ENCODE measurements around the gene MEX3C. TPM values are rescaled to one million over a fixed set of nuclear protein-coding genes. Genes with fewer than 3 reads are reported as not detected.

MEX3C gene
- total and polyA plus RNA-seq, 2 experiments from 2014 or later: 28.8 to 109 TPM

DNA sequence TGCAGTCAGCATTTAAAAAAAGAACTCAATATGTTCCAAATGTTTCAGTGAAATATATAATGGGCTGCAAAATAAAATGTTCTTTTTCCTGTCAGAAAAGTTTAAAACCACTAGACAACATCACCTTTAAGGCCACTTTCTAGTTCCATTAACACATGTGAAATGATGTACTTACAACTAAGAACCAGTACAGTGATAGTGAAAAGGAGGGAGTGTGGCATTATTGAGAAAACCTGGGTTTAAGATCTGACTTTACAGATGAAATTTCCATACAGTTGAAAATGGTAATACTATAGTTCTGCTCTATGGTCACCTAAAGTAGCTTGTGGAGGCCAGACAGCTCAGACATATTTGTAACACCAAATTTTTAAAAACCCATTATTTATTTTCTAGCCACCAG is 14.7 kb downstream of the MEX3C start:
- Histone ChIP-seq H3K27me3 (ENCODE audit: insufficient read depth) (no peaks in the 10 kb centered on the region), H4K20me1 (replicated peaks; ENCODE audit: insufficient read depth) (peaks cover 50% of the 10 kb centered on the region), H3K9me2 (ENCODE audit: insufficient read depth) (no peaks in the 10 kb centered on the region), H3F3A (replicated peaks; ENCODE audit: low read depth) (no peaks in the 10 kb centered on the region), H2AFZ (no peak overlapping the region), H3K4me2 (0 out of 2 replicates have a peak overlapping the region, but pooled peaks have one; percentile 44), H3K27ac (ENCODE audit: low read depth) (no peak overlapping the region), H3K4me1 (ENCODE audit: insufficient read depth) (peaks cover 38% of the 10 kb centered on the region), H3K36me3 (ENCODE audit: insufficient read depth) (peaks cover 8% of the 10 kb centered on the region; the same call in 1 of the 2 replicates), H3K4me3 (no peak overlapping the region), H3K79me2 (replicated peaks; ENCODE audit: insufficient read depth) (peaks cover 100% of the 10 kb centered on the region)
- TF ChIP-seq, protein P1, sequence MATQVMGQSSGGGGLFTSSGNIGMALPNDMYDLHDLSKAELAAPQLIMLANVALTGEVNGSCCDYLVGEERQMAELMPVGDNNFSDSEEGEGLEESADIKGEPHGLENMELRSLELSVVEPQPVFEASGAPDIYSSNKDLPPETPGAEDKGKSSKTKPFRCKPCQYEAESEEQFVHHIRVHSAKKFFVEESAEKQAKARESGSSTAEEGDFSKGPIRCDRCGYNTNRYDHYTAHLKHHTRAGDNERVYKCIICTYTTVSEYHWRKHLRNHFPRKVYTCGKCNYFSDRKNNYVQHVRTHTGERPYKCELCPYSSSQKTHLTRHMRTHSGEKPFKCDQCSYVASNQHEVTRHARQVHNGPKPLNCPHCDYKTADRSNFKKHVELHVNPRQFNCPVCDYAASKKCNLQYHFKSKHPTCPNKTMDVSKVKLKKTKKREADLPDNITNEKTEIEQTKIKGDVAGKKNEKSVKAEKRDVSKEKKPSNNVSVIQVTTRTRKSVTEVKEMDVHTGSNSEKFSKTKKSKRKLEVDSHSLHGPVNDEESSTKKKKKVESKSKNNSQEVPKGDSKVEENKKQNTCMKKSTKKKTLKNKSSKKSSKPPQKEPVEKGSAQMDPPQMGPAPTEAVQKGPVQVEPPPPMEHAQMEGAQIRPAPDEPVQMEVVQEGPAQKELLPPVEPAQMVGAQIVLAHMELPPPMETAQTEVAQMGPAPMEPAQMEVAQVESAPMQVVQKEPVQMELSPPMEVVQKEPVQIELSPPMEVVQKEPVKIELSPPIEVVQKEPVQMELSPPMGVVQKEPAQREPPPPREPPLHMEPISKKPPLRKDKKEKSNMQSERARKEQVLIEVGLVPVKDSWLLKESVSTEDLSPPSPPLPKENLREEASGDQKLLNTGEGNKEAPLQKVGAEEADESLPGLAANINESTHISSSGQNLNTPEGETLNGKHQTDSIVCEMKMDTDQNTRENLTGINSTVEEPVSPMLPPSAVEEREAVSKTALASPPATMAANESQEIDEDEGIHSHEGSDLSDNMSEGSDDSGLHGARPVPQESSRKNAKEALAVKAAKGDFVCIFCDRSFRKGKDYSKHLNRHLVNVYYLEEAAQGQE (IDR thresholded peaks at IDR 0.05; ENCODE audit: unreplicated experiment): no peak
- TF ChIP-seq, protein P2, sequence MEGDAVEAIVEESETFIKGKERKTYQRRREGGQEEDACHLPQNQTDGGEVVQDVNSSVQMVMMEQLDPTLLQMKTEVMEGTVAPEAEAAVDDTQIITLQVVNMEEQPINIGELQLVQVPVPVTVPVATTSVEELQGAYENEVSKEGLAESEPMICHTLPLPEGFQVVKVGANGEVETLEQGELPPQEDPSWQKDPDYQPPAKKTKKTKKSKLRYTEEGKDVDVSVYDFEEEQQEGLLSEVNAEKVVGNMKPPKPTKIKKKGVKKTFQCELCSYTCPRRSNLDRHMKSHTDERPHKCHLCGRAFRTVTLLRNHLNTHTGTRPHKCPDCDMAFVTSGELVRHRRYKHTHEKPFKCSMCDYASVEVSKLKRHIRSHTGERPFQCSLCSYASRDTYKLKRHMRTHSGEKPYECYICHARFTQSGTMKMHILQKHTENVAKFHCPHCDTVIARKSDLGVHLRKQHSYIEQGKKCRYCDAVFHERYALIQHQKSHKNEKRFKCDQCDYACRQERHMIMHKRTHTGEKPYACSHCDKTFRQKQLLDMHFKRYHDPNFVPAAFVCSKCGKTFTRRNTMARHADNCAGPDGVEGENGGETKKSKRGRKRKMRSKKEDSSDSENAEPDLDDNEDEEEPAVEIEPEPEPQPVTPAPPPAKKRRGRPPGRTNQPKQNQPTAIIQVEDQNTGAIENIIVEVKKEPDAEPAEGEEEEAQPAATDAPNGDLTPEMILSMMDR (conservative IDR thresholded peaks at IDR 0.05; ENCODE audit: low read depth in 2 of 2): no peak
- TF ChIP-seq NANOG (IDR thresholded peaks at IDR 0.05; ENCODE audit: borderline replicate concordance) (no peak), ZNF331 (CRISPR knock-in tag; IDR thresholded peaks at IDR 0.05; ENCODE audit: low read depth) (no peak), ZNF114 (CRISPR knock-in tag; IDR thresholded peaks at IDR 0.05) (no peak), CREB1 (CRISPR knock-in tag; IDR thresholded peaks at IDR 0.05; ENCODE audit: low read depth) (no peak), JUNB (IDR thresholded peaks at IDR 0.05; ENCODE audit: unreplicated experiment) (no peak), STAT1 (IDR thresholded peaks at IDR 0.05; ENCODE audit: unreplicated experiment) (no peak)
- Mint-ChIP-seq H3K4me3 (no peak overlapping the region), H3K36me3 (ENCODE audit: low read depth) (peaks cover 29% of the 10 kb centered on the region), H3K9me3 (no peaks in the 10 kb centered on the region), H3K27ac (no peak overlapping the region; the same call in 1 of the 2 replicates), H3K4me1 (peaks cover 34% of the 10 kb centered on the region), H3K27me3 (ENCODE audit: insufficient read depth, low read depth, poor library complexity) (peaks cover 2% of the 10 kb centered on the region)
- no peak for ATAC-seq
- DNase-seq (ENCODE audit: low spot score): no peak

DNA sequence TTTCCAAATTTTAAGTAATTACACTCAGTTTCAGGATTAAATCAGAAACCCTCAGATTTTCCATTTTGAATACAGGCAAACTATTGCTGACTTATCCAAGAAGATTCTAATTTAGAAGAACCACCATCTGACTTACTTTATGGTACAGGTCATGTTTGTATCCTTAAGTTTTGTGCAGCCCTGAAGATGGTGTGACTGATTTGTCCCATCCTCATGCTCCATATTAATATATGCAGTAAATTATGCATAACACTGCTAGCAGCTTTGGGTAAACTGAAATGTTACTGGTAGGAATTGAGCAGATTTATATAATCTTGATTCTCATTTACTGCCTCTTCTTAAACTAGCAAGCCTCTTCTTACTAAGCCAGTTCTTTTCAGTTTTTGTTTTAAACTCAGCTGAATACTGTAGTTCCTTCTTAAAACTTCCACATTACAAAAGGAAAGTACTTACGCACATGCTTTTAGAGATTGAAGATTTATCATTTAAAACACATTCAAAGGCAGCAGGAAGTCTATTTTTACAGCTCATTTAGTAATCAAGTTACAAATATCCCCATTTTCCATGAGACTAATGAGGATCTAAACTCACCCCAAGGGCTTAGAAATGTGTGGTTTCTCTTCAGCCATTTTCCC is 25.7 kb downstream of the MEX3C start:
- H3K4me1 Mint-ChIP-seq: peaks cover 77% of the 10 kb centered on the region
- no peak overlapping the region for H3K4me3 Mint-ChIP-seq
- H3K79me2 ChIP-seq (replicated peaks; ENCODE audit: insufficient read depth): peaks cover 35% of the 10 kb centered on the region
- H3K27me3 Mint-ChIP-seq (ENCODE audit: insufficient read depth, low read depth, poor library complexity): peaks cover 2% of the 10 kb centered on the region
- no peaks in the 10 kb centered on the region for H3K27me3 ChIP-seq (ENCODE audit: insufficient read depth)
- H4K20me1 ChIP-seq (replicated peaks; ENCODE audit: insufficient read depth): peaks cover 10% of the 10 kb centered on the region
- peaks cover 32% of the 10 kb centered on the region for H3K36me3 Mint-ChIP-seq (ENCODE audit: low read depth)
- H3K9me3 Mint-ChIP-seq: no peaks in the 10 kb centered on the region
- 0 out of 2 replicates have a peak, but pooled peaks cover 3% of the 10 kb centered on the region for H3K9me2 ChIP-seq (ENCODE audit: insufficient read depth)
- H3K4me1 ChIP-seq (ENCODE audit: insufficient read depth): peaks cover 56% of the 10 kb centered on the region
- H3K27ac ChIP-seq (ENCODE audit: low read depth): peak overlapping the region; percentile 76
- H2AFZ ChIP-seq: no peak overlapping the region
- ATAC-seq (no peak), DNase-seq (ENCODE audit: low spot score) (no peak)
- H3K27ac Mint-ChIP-seq: peak overlapping the region; percentile 71
- peak overlapping the region; percentile 45 for H3K4me2 ChIP-seq
- H3K36me3 ChIP-seq (ENCODE audit: insufficient read depth): 0 out of 2 replicates have a peak, but pooled peaks cover 5% of the 10 kb centered on the region
- H3F3A ChIP-seq (replicated peaks; ENCODE audit: low read depth): no peaks in the 10 kb centered on the region
- H3K4me3 ChIP-seq: no peak overlapping the region
- TF ChIP-seq, protein P2 (conservative IDR thresholded peaks at IDR 0.05; ENCODE audit: low read depth in 2 of 2): no peak
- TF ChIP-seq EZH2 (IDR thresholded peaks at IDR 0.05; ENCODE audit: low read depth, unreplicated experiment) (no peak), EZH2phosphoT487 (IDR thresholded peaks at IDR 0.05; ENCODE audit: unreplicated experiment) (no peak), STAT1 (IDR thresholded peaks at IDR 0.05; ENCODE audit: unreplicated experiment) (no peak), JUNB (IDR thresholded peaks at IDR 0.05; ENCODE audit: unreplicated experiment) (no peak), NANOG (IDR thresholded peaks at IDR 0.05; ENCODE audit: borderline replicate concordance) (no peak)
